Astrocyte of the hippocampus (primary cell): ENCODE data around the gene ACP6.
"Not testable (repeated sequence)": the region's sequence is repeated elsewhere in the genome, so short reads cannot be mapped to it uniquely, and the experiment has no call there.

Experiments
- DNase-seq: peaks from one replicate; pipeline ENCODE4 v3.0.0; 2011; ENCODE audit warnings: low read depth, low spot score

The ACP6 gene

DNA sequence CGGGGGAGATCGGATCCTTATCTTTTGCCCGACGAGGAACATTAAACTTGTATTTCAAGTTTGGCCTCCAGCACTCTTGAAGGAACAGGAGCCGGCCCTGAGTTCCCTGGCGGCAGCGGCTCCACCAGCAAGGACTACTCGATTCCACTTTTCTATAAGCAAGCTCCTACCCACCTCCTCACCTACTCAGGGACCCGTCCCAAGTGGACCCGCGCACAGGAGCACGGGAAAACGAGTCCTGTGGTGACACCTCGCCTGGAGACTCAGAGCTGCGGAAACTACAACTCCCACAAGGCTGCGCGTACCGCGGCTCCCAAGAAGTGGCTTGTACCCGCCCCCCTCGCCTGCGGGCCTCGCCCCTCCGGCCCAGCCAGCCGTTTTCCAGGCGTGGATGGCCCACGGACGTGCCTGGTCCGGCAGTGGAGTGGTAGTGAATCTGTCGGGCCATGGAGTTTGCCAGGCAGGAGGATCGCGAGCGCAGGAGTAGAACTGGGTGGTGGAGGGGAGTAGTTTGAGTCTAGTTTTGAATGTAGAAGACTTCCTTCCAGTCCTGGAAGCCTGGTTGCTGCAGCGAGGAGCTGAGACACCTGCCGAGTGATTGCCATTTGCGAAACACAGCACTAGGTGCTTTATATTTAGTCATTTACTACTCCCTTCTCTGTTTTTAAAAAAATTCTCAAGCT lies at the start of gene ACP6:
ACP6 (minus strand) TSS at position 206 of the 683 bp plus-strand sequence. CDS start 476 bp downstream, outside the sequence.
- DNase-seq: peak; percentile 99

DNA sequence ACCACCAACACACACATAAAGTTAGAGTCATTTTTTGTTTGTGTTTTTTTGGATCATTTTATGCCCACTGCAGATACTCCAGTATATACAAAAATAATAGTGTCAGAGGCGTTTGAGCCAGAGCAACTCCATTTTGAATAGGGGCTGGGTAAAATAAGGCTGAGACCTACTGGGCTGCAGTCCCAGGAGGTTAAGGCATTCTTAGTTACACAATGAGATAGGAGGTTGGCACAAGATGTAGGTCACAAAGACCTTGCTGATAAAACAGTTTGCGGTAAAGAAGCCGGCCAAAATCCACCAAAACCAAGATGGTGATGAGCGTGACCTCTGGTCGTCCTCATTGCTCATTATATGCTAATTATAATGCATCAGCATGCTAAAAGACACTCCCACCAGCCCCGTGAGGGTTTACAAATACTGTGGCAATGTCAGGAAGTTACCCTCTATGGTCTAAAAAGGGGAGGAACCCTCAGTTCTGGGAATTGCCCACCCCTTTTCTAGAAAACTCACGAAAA lies 49.4 kb upstream of the ACP6 start:
- no peak for DNase-seq

DNA sequence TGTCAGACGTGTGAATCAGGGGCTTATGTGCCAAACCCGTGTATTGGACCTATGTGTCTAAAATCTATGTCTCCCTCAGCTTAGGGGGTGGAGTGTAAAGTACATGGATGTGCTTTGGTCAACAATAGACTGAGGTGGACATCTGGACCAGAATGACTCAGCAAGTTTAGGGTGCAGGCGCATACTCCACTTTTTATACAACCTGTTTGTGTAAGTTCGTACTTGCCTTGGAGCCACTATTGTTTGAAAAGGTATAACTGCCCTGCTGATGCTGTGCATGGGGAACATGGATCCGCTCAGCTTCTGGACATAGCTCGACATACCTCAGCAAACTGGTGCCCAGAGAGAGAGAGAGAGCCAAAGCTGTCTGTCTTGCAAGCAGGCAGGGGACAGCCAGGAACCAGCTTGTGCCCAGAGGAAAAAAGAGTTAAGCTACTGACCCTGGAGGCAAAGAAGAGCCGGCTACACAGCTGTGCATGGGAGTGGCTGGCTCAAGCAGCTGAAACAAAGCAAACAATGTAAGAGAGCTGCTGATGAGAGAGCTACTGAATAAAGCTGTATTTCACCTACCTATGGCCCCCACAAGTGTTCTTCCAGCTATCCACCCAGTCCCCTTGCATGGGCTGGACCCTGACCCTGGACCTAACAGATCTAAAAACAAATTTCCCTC lies 48.8 kb upstream of the ACP6 start:
- no peak for DNase-seq

DNA sequence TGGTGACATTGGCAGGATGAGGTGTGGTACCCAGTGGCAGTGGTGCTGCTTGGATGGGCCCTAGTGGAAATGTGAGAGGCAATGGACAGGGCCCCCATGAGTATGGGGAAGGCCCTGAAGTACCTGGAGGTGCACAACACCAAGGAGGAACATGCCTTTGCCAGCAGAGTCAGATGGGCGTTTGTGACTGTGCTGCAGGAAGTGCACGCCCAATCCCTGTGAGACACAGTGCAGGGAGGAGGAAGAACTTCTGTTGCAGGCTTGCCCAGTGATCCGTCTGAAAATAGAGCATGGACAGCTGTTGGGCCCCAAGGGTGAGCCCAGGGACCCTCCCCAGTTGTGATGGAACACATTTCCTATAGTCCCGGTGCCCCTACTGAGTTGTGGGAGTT lies 47.4 kb upstream of the ACP6 start:
- no peak for DNase-seq

- DNase-seq: no peak
Measured at GRCh38 chr1:147717051-147717705, 46.9 kb upstream of the ACP6 start.

- no peak for DNase-seq
Measured at GRCh38 chr1:147712605-147713004, 42.3 kb upstream of the ACP6 start.

- peak; percentile 88 for DNase-seq
Measured at GRCh38 chr1:147700042-147701006, 30.0 kb upstream of the ACP6 start.

DNA sequence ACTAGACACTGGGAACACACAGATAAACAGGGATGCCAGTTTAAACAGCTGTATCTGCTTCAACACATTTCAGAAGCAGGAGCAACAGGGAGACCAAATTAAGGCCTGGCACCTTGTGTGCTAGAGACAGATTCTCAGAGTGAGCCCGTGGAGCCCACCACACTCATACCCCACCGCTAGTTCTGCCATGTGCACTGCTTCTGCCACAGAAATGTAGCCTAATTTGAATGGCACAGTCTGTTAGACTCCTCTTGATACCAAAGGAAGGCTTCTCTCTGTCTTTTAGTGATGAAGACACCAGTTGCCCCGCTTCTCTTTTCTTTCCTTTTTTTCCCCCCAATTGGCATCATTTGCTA lies 29.3 kb upstream of the ACP6 start:
- DNase-seq: no peak

DNA sequence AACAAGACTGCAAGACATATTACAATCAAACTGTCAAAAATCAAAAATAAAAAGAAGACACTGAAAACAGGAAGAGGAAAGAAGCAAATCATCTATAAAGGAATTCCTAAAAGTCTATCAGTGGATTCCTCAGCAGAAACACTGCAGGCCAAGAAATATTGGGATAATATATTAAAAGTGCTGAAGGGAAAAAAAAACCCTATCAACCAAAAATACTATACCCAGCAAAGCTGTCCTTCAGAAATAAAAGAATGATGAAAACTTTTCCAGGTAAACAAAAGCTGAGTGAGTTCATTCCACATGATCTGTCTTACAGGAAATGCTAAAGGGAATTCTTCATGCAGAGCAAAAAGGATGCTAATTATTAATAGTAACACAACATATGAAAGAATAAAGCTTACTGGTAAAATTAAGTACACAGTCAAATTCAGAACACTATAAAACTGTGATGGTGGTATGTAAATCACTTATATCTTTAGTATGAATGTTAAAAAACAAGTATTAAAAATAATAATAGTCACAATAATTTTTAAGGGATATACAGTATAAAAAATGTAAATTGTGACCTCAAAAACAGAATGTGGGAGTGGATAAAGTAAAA lies 12.9 kb upstream of the ACP6 start:
- no peak for DNase-seq

- not testable (repeated sequence) for DNase-seq
Measured at GRCh38 chr1:147680608-147681235, 10.4 kb upstream of the ACP6 start.

DNA sequence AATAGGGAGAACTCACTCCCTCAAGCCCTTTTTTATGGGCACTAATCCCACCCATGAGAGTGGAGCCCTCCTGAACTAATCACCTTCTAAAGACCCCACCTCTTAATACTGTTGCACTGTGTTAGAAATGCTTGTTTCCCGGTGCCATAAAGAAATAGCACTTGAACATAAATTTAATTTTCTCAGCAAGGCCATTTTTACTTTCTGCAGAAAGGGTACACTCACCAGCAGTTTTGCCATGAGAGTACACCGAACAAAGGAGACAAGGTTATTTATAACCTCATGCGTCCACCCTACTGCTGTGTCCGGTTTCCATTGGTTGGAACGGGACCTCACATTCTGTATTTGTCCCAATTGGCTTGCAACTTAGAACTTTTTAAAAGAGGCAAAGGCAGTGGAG lies 7.4 kb upstream of the ACP6 start:
- not testable (repeated sequence) for DNase-seq

DNA sequence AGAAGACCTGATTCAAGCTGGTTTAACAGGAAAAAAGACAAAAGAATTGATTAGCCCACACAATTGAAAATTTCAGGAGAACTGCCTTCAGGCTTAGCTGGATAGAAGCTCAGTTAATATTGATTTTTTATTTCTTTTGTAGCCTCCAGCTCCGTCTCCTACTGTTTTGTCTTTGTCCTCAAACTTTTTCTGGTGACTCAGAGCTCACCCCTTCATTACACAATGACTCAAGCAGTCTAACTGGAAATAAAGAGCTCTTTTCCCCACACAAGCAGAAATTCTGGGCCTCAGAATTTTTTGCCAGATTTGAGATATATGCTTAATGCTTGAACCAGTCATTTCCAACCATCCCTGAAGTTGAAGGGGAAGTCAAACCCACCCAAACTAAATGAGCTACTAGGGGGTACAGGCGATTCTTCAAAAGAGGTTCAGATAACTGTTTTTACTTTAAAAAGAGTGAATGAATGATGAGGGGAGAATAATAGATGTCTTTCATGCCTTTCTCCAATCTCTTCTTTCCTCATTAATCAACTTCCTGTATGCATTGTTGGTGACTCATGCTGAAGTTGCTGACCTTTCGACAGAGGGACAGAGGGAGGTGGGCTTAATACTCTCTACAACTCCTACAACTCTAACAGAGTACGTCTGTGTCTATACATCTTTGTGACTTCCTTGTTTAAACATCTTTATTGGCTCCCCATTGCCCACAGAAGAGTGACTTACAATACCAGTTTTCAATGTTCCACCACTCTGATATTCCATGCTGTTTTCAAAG lies 6.2 kb upstream of the ACP6 start:
- DNase-seq: peak; percentile 75

- no peak for DNase-seq
Measured at GRCh38 chr1:147673816-147674215, 3.5 kb upstream of the ACP6 start.

DNA sequence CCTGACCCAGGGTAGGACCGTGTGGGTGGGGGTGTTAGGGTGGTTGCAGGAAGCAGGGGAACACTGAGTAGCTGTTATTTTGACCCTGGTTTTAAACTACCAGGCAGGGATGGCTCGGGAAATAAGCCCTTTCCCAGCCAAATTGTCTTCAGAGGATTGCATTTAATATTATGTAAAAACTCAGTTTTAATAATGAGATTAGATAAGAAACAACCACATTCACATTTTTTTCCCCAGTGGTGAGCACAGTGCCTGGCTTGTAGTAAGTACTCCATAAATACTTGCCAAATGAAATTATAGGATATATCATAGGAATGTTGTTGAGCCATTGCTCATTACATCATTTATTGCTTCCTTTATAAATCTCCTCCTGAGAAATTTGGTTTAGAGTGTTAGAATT lies 3.1 kb upstream of the ACP6 start:
- no peak for DNase-seq

GRCh38 chr1:147669469-147670318 lies 630 bp downstream of the ACP6 start:
- DNase-seq: peak; percentile 72

- DNase-seq: no peak
Measured at GRCh38 chr1:147665521-147665920, 4.8 kb downstream of the ACP6 start.

GRCh38 chr1:147664206-147664605 lies 6.1 kb downstream of the ACP6 start:
- DNase-seq: no peak

GRCh38 chr1:147654511-147654910 lies 15.8 kb downstream of the ACP6 start:
- no peak for DNase-seq

DNA sequence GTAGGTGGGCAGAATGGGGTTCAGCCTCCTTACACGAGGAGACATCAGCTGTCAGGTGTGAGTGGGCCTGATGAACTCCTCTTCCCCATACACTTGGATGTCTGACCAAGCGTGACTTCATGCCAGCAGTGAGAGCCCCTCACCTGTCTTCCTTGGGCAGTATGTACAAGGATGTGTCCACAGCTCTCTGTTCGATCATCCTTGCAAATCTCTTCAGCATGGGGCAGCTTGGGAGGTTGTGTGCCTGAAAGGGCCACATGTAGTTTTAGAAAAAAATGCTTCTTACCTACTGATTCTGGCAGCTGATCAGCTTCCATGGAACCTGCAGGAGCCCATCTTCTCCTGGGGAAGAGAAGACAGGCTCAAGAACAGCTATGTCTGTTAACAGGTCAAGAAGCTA lies 18.0 kb downstream of the ACP6 start:
- no peak for DNase-seq
